GM21515 (cell line): Measurements from ENCODE around the gene RNF157.

Source experiments
- ATAC-seq: cut with Tn5 transposase; IDR thresholded peaks from one replicate; pipeline ENCODE4 v1.9.1; 2021; ENCODE audit not compliant: unreplicated experiment

Gene RNF157

DNA sequence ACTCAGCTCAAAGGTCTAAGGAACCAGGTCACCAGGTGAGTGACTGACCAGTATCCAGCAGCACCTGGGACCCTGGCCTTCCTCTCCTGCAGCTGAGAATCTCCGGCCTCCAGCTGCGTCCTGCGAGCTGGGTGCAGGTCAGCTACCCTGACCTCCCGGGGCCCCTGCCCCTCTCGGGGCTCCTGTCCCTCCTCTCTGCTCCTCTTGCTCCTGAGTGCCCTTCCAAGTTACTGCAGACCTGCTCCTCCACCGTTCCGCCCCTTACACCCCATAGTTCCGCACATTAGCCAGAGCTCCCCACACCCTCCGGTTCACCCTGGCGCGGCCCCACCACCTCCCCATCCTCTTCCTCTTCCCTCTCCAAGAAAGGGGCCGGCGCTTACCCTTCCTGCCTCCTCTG is 109.8 kb downstream of the RNF157 start:
- no peak for ATAC-seq

GRCh38 chr17:76125922-76126321 is 114.4 kb downstream of the RNF157 start:
- no peak for ATAC-seq

GRCh38 chr17:76125391-76125675 is 115.0 kb downstream of the RNF157 start:
- ATAC-seq = no peak

GRCh38 chr17:76124582-76125390 is 115.5 kb downstream of the RNF157 start:
- no peak for ATAC-seq

GRCh38 chr17:76123749-76124581 is 116.3 kb downstream of the RNF157 start:
- ATAC-seq = no peak

DNA sequence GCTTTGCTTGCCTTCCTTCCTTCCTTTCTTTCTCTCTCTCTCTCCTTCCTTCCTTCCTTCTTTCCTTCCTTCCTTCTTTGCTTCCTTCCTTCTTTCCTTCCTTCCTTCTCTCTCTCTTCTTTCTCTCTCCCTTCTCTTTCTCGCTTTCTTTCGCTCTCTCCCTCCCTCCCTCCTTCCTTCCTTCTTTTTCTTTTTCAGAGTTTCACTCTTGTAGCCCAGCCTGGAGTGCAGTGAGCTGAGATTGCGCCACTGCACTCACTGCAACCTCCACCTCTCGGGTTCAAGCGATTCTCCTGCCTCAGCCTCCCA is 117.1 kb downstream of the RNF157 start:
- no peak for ATAC-seq

GRCh38 chr17:76122431-76123190 is 117.7 kb downstream of the RNF157 start:
- ATAC-seq = no peak

DNA sequence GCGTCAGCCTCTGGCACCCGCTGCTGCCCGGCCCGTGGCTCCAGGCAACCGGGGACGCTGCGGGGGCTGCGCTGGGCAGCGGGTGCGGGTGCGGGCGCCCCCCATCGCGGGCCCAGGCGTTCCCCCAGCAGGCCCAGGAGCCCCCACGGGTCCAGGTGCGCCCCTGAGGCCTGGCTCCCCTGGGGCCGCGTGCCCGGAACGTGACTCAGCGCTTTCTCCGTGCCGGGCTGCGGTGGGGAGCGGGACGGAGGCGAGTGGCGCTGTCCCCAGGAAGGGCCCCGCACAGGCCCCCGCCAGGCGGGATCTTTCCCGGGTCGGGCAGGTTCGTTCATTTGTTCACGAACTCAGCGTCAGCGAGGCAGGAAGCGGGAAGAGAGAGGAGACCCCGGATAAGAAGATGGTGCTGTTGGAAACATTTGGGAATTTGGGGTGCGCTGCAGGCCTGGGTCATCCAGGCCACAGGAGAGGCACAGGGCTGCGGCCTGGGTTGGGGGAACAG is 118.3 kb downstream of the RNF157 start:
- no peak for ATAC-seq

DNA sequence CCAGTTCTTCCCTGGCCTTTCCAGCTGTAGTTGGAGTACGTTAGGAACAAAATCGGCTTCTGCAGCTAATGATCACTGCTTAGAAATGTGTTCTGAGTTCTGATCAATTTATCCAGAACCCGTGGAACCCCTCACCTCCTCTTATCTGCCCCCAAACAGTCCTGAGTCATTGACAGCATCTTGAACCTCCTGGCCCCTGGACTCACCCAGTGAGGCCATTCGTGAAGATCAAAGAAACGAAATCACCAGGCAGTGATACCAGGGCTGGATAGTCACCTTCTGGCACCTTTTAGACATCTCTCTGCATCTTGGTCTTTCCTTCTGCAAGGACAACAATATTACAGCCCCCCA is 119.7 kb downstream of the RNF157 start:
- no peak for ATAC-seq

GRCh38 chr17:76119409-76120371 is 120.6 kb downstream of the RNF157 start:
- no peak for ATAC-seq

DNA sequence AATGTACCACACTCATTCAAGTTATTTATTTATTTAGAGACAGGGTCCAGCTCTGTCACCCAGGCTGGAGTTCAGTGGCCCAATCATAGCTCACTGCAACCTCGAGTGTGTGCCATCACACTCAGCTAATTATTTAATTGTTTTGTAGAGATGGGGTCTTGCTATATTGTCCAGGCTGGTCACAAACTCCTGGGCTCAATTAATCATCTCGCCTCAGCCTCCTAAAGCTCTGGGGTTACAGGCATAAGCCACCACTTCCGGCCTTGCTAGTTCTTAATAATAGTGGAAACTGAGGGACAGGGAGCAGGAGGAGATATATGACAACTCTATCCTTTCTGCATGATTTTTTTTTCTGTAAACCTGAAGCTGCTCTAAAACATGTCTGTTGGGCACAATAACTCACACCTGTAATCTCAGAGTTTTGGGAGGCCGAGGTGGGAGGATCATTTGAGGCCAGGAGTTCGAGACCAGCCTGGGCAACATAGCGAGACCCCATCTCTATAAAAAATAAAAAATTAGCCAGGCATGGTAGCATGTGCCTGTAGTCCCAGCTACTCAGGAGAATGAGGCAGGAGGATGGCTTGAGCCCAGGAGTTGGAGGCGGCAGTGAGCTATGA is 125.0 kb downstream of the RNF157 start:
- no peak for ATAC-seq

DNA sequence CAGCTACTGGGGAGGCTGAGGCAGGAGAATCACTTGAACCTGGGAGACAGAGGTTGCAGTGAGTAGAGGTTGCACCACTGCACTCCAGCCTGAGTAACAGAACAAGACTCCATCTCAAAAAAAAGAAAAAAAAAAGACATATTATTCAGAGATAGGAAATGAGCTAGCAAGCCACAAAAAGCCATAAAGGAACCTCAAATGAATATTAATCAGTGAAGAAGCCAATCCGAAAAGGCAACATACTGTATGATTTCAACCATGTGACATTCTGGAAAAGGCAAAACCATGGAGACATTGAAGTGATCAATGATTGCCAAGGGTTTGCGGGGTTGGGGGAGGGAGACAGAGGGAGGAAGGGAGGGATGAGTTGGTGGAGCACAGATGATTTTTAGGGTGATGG is 128.3 kb downstream of the RNF157 start:
- ATAC-seq = no peak

DNA sequence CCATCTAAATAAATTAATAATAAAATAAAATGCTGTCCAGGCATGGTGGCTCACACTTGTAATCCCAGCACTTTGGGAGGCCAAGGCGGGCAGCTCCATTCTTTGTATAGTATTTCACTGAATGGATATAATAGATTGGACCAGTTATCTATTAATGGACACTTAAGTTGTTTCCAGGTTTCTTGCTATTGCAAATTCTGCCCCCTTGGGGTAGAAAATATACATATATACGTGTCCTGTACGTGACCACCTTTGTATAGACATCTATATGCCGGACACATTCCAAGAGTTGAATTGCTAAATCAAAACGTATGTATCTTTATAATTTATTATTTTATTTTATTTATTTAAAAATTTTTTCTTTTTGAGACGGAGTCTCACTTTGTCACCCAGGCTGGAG is 132.8 kb downstream of the RNF157 start:
- no peak for ATAC-seq

DNA sequence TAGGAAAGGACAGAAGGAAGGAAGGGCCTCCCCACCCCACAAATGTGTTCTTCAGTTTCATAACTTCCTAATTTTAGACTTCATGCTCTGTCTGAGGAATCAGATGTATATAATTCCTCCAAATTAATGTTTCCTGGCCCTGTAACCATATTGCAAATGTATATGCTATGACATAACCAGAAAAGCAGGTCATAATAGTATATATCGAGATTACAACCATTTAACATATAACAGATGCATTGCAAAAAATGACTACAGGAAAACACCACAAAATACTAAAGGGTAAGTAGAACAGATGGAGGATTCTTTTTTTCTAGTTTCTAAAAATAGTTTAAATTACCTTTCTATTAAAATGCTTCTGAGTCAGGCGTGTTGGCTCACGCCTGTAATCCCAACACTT is 133.6 kb downstream of the RNF157 start:
- ATAC-seq = no peak

GRCh38 chr17:76104896-76105231 is 135.4 kb downstream of the RNF157 start:
- ATAC-seq = no peak

- no peak for ATAC-seq
Observed at GRCh38 chr17:76104140-76104895, 136.0 kb downstream of the RNF157 start.

DNA sequence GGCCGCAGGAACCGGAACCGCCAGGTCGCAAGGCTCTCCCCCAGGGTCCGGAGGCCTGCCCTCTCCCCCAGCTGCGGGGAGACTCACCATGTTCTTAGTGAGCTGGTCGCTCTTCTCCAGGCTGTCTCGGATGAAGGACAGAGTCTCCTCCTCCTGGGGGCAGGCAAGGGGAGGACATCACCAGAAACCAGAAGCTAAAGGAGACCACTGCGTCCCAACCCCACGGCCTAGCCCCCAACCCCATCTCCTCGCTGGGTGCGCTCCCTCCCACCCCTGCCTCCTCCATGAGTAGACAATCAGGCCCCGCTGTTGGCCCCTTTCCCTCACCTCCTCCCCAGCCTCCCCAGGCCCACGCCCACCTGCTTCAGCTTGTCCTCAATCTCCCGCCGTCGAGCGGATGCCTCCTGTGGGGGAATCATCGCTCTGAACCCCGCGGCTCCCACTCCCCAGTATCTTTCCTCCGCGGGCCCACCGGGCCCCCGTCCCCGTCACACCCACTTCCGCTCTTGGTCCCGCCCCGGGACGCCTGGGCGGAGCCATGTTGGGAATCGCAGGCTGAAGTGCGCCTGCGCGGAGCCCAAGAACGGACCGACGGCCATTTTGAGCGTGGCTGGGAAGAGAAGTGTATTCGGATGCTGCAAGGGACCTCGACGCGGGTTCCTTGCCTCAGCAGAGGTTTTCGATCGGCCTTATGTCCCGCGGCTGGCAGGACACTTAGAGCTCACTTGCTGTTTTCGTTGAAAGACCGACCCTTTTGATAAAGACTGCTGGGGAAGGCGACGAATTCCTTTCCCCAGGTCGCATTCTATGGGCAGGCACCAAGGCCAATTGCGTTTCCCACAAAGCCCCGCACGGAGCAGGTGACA is 136.8 kb downstream of the RNF157 start, which contains the start of gene EXOC7:
TSS of gene EXOC7 (minus strand) at position 514 of the 866 bp plus-strand sequence. CDS start at position 419, 95 bp downstream.
- ATAC-seq = peak; percentile 70

- ATAC-seq = no peak
Observed at GRCh38 chr17:76102944-76103273, 137.4 kb downstream of the RNF157 start.
